ENCODE data around the gene PDE6A.

DNA sequence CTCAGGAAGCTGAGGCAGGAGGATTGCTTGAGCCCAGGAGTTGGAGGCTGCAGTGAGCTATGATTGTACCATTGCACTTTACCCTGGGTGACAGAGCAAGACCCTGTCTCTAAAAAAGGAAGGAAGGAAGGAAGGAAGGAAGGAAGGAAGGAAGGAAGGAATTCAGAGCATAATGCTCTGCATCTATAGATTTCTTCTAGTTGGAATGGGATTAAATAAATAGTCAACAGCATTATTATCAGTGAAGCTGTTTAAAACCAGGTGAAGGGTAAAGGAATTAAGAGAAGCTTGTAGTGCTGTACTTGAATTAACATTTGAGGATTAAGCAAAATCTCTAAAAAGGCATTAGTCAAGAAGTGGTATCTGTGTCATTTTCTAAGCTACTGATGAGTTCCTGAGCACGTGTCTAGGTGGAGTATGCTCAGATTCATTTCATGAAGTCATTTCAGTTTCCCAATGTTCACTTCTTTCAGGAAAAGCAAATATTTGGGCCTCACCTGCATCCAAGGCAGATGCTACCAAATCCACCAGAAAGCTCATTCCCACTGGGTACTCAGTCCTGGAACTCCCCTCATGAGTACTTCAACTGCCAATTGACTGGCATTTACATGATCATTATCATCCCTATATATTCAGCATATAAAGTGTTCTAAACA, 8.4 kb downstream of the PDE6A start:
- TF ChIP-seq FOXK2 (conservative IDR thresholded peaks at IDR 0.05 in 1 of 2, IDR thresholded peaks at IDR 0.05 in 1 of 2; ENCODE audit: low read depth in 2 of 2), result no peak
- TF ChIP-seq, protein P1, sequence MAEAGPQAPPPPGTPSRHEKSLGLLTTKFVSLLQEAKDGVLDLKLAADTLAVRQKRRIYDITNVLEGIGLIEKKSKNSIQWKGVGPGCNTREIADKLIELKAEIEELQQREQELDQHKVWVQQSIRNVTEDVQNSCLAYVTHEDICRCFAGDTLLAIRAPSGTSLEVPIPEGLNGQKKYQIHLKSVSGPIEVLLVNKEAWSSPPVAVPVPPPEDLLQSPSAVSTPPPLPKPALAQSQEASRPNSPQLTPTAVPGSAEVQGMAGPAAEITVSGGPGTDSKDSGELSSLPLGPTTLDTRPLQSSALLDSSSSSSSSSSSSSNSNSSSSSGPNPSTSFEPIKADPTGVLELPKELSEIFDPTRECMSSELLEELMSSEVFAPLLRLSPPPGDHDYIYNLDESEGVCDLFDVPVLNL (CRISPR knock-in tag; IDR thresholded peaks at IDR 0.05; ENCODE audit: low read depth), result no peak
